GM19438 (cell line): ENCODE data around the gene FAM114A2.
"Not testable (repeated sequence)": the region's sequence is repeated elsewhere in the genome, so short reads cannot be mapped to it uniquely, and the experiment has no call there.

Experiments
- ATAC-seq: cut with Tn5 transposase; IDR thresholded peaks from one replicate; pipeline ENCODE4 v1.9.1; 2021; ENCODE audit warnings: low read depth; ENCODE audit not compliant: unreplicated experiment

The FAM114A2 gene

DNA sequence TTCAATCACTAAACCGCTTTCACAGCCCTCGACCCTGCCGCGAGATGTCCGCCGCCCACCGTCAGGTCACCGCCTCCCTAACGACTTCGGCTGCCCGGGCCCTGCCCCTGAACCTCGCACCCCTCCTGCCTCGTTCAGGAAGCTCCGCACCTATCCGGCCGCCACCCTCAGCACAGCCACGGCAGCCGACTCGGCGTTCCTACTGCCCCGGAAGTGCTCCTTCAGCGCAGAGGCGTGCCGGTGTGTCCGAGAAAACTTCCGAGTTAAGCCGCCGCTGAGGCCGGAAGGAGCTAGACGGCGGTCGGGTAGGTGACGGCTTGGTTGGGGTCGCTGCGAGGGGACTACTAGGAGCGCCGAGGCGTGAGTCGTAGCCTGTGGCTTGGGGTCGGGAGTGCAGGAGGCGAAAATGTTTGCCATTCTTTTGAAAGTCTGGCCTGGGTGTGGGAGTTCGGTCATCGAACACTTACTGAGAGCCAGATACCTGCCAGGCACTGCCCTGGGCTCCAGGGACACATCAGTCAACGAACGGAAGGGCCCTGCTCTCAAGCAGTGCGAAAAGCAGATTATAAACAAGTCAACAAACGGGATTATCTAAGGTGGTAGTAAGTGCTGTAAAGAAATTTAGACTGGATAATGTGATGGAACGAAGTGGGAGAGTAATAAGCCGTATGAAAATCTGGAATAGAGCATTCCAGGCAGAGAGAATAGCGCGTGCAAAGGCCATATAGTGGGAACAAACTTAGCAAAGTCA lies at the start of gene FAM114A2, which contains the start of gene MFAP3:
TSS of gene FAM114A2 (minus strand) at position 204 of the 751 bp plus-strand sequence. CDS start 3,957 bp downstream, outside the sequence.
TSS of gene MFAP3 (plus strand) at position 261 of the 751 bp plus-strand sequence. CDS start 10,756 bp downstream, outside the sequence.
- ATAC-seq: peak; percentile 97

DNA sequence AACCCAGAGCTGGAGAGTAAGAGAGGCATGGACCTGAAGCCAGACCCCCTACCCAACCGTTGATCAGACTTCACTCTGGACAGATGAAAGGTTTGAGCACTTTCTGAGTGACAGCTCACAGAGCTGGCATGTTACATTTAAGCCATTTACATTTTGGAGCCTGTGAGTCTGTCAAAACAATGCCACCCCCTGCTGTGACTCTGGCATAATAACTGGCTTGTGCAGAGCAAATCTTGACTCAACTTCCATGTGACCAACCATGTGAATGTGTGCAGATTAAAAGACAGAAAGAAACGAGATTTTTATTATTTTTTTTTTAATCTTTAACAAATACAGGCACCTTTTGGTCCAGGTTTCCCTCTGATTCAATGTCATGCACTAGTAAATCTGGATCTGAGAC lies 48.5 kb upstream of the FAM114A2 start:
- no peak for ATAC-seq

GRCh38 chr5:154086641-154087040 lies 47.9 kb upstream of the FAM114A2 start:
- no peak for ATAC-seq

GRCh38 chr5:154086146-154086545 lies 47.4 kb upstream of the FAM114A2 start:
- ATAC-seq: no peak

DNA sequence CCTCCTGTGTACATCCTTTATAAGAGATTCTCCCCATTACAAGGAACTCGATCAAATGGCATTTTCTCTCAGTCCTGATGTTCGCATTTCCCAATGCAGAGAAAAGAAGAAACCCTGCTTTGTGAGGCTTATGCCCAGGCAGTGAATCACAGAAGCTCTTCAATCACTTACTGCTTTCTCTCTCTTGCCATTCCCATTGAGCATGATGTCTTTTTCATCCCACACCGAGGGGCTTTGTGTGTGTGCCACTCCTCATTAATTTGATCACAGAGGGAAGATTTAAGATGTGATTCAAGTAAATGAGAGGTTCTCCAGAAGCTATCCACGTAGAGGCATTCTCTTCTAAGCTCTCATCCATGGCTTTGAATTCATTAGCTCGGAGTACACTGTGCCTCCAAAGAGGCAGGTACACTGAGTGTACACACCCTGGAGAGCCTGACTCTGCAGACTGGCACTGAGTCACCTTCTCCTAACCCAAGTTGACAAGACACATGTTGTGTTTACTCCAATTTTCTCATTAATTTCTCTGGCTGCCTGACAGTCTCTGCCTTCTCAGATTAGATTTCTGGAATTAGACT lies 45.4 kb upstream of the FAM114A2 start:
- no peak for ATAC-seq

DNA sequence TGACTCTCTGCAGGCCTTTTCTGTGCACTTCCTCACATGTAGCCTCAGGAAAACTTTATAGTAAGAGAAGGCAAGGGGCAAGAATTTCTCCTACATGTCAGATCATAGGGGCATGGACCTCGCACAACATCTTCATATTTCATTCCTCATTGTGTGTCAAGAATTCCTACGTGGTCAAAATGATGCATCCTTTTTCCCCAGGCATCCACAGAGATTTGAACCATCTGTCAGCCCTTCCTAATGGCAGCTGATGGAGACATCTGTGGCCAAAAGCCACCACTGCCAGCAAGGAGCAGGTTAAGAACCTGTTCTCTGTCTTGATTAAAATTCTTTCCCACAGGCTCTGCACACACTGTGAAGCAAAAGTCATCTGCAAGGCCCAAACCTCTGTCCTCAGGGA lies 42.5 kb upstream of the FAM114A2 start:
- ATAC-seq: no peak

- ATAC-seq: no peak
Measured at GRCh38 chr5:154078272-154078671, 39.6 kb upstream of the FAM114A2 start.

DNA sequence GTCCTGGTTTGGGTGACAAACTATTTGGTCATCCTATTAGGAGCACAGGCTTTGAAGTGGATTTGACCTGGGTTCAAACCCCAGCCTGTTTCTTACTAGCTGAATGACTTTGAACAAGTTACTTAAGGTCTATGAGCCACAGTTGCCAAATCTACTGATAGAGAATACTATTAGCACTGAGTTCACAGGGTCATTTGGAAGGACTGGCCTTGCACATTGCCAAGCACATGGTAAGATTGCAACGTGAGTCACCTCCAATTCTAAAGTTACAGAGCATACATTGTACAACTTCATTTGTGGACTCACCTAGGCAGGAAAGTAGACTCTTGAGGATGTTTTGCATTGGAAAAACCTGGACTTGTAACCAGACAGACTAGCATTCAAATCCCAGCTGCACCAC lies 39.0 kb upstream of the FAM114A2 start:
- no peak for ATAC-seq

DNA sequence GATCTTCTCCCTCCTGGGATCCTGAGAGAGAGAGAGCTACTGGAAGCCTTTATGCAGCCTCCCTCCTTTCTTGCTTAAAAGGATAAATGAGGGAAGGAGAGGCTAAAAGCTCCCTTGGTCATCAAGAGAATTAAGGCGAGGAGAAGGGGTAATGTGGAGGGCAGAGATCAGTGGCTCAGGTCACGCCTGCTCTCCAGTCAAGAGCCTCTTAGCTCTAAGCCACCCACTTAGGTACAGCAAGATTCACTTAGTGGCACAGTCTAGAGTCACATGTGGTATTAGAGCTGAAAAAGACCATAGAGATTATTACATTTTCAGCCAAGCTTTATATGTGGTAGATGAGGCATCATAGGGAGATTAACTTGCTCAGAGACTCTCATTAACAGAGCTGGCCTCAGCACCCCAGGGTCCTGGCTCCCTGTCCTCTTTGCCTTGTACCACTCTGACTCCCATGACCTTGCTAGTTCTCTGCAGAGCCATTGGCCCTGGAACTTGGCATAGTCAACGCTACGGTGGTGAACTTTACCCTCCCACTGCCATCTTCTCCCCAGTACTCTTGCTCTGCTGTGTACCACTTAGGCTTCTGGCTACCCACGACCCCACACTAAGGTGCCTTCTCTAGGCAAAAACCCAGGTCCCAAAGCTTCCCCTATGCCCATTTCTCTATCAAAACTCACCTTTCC lies 37.7 kb upstream of the FAM114A2 start:
- ATAC-seq: no peak

- peak; percentile 95 for ATAC-seq
Measured at GRCh38 chr5:154072414-154073171, 33.9 kb upstream of the FAM114A2 start.

DNA sequence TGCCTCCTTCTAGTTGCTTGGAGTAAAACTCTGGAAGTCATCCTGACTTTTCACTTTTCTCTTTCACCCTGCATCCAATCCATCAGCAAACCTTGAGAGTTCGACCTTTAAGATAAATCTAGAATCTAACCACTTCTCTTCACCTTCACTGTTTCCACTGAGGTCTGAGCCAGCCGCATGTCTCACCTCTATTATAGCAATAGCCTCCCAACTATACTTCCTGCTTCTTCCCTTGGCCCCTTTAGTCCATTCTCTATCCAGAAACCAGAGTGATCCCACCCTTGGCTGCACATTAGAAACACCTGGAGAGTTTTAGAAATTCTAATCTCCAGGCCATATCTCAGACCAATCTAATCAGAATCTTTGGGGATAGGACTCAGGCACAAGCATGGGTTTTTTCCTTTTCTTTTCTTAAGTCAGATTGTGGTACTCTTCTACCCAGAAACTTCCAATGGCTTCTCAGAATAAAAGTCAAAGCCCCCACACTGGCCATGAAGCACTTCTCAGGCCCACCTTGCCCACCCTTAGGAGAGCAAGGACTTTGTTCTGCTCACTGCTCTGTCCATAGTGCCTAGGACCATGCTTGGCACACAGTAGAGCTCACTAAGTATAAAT lies 33.2 kb upstream of the FAM114A2 start:
- ATAC-seq: peak; percentile 20

DNA sequence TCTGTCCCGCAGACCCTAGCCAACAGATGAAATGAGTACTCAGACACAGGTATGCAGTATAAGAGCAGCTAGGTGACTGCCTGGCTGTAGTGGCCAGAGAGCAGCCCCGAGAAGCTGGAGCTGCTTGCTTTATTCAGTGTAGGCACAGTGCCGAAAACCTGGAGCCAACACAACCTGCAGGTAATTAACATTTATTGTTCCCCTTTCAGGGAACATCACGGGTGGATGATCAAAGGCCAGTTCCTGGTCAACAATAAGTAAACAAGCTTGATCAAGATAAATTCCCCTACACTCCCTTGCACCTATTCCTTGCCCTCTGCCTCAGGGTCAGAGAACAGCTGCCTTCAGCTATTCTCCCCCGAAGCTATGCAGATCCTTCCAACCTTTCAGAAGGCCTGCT lies 31.1 kb upstream of the FAM114A2 start:
- ATAC-seq: not testable (repeated sequence)

GRCh38 chr5:154065971-154066370 lies 27.3 kb upstream of the FAM114A2 start:
- no peak for ATAC-seq

DNA sequence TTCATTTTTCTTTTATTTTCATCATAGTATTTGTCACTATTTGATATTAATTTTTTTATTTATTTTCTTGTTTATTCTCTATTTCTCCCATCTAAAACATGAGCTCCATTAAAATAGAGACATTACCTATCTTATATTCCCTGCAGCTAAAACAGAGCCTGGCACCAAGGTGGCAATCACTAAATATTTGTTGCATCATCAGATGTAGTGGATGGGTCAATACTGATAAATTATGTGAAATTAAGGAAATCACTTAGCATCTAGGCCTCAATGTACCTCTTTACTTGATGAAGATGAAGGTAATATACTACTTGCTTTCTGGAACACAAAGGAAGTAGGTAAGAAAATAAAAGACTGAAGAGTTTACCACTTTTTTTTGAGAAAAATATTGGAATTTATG lies 24.7 kb upstream of the FAM114A2 start:
- no peak for ATAC-seq

- no peak for ATAC-seq
Measured at GRCh38 chr5:154060606-154061005, 21.9 kb upstream of the FAM114A2 start.

DNA sequence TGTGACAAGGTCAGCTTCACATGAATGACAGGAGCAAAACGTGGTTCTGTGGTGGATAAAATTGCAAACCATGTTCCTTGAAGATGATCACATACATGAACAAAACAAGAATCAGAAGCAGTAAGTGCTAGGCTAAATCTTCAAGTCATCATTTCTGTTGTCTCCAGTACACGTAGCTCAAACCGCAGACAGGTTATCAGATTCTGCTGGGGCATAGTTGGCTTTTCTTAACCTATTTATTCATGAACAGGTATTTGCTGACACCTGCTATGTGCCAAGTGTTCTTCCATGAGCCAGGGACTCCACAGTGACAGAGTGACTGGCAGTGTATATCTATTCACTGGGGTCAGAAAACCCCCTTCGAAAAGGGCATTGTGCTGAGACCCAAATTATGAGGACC lies 20.9 kb upstream of the FAM114A2 start:
- no peak for ATAC-seq

- ATAC-seq: peak; percentile 65
Measured at GRCh38 chr5:154059039-154059430, 20.3 kb upstream of the FAM114A2 start.

DNA sequence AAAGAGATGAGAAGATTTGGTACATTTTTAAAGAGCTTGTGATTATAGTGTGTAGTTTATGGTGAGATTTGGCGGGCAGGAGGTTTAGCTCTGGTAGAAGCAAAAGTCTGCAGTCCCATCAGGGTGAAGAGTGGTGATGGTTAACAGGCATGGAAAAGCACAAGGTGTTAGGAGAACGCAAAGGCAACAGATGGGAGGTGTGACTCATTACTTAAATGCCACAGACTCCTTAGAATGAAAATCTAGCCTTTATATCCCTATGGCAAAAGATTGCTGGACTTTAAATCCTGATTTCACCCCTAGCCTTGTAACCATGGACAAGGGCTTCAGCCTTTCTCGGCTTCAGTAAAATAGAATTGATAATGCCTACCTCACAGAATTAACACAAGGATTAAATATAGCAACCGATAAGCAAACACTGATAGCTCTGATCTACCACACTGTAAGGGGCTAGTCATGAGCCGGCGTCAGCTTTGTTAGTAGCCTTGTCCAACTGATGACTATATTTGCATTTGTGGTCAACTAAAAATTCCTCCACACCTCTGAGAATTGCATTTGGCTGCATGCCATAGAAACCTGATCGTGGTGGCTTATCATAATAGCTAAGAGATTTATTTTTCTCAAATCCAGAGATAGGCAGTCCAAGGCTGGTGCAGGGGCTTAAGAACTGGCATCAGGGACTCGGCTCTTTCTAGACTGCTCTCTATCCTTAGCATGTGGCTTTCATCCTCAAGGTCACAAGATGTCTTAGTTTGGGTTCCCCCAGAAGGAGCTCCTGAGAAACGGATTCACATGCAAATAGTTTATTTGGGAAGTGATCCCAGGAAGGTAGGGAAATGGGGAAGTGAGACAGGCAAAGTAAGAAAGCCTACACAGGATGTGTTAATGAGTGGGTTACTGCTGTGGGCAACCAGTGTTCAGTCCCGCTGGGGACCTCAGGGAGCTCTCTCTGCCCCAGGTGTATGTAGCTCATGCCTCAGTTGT lies 19.6 kb upstream of the FAM114A2 start:
- peak; percentile 75 for ATAC-seq

DNA sequence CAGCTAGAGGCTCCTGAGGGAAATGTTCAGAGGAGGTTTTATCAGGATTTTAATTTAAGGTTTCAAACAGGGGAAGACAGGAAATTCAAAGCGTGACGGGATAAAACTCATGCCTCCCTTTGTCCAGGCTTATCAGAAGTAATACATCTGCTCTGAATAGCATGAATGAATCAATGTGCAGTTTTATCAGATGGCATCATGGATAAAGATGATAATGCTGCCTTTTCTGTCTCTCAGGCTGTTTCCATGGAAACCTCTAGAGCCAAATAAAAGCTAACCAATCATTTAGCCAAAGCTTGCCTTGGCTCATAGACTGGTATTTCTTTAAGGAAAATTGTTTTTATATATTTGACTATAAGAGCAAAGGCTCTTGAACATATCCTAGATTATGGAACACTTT lies 16.5 kb upstream of the FAM114A2 start:
- no peak for ATAC-seq
